ENCODE measurements around the gene ZBTB20.

Gene ZBTB20

GRCh38 chr3:114538211-114538610 lies 608.9 kb downstream of the ZBTB20 start:
- no peak for DNase-seq (ENCODE audit: low read depth in 2 of 2)

GRCh38 chr3:114528517-114528916 lies 618.6 kb downstream of the ZBTB20 start:
- DNase-seq (ENCODE audit: low read depth in 2 of 2): no peak

- DNase-seq (ENCODE audit: low read depth in 2 of 2): no peak
Measured at GRCh38 chr3:114527036-114527644, 619.9 kb downstream of the ZBTB20 start.

GRCh38 chr3:114525278-114525677 lies 621.8 kb downstream of the ZBTB20 start:
- DNase-seq (ENCODE audit: low read depth in 2 of 2): no peak

GRCh38 chr3:114519415-114519814 lies 627.7 kb downstream of the ZBTB20 start:
- DNase-seq (ENCODE audit: low read depth in 2 of 2): peak in 1 of 2 experiments; percentile 9

GRCh38 chr3:114518206-114518808 lies 628.8 kb downstream of the ZBTB20 start:
- DNase-seq (ENCODE audit: low read depth in 2 of 2): no peak

GRCh38 chr3:114510201-114510600 lies 636.9 kb downstream of the ZBTB20 start:
- no peak for DNase-seq (ENCODE audit: low read depth in 2 of 2)

GRCh38 chr3:114509756-114510155 lies 637.3 kb downstream of the ZBTB20 start:
- no peak for DNase-seq (ENCODE audit: low read depth in 2 of 2)

- no peak for DNase-seq (ENCODE audit: low read depth in 2 of 2)
Measured at GRCh38 chr3:114508976-114509375, 638.1 kb downstream of the ZBTB20 start.

GRCh38 chr3:114508208-114508607 lies 638.9 kb downstream of the ZBTB20 start:
- no peak for DNase-seq (ENCODE audit: low read depth in 2 of 2)

- peak in 1 of 2 experiments; percentile 22 for DNase-seq (ENCODE audit: low read depth in 2 of 2)
Measured at GRCh38 chr3:114506591-114507300, 640.3 kb downstream of the ZBTB20 start.

GRCh38 chr3:114504941-114505628 lies 642.0 kb downstream of the ZBTB20 start:
- no peak for DNase-seq (ENCODE audit: low read depth in 2 of 2)

GRCh38 chr3:114502204-114502603 lies 644.9 kb downstream of the ZBTB20 start:
- DNase-seq (ENCODE audit: low read depth in 2 of 2): no peak

- no peak for DNase-seq (ENCODE audit: low read depth in 2 of 2)
Measured at GRCh38 chr3:114499976-114500375, 647.1 kb downstream of the ZBTB20 start.

GRCh38 chr3:114498539-114499370 lies 648.3 kb downstream of the ZBTB20 start:
- peak; percentile 44 to 49 for DNase-seq (ENCODE audit: low read depth in 2 of 2)

- DNase-seq (ENCODE audit: low read depth in 2 of 2): no peak
Measured at GRCh38 chr3:114496874-114497273, 650.2 kb downstream of the ZBTB20 start.

GRCh38 chr3:114496466-114496865 lies 650.6 kb downstream of the ZBTB20 start:
- DNase-seq (ENCODE audit: low read depth in 2 of 2): no peak

GRCh38 chr3:114496021-114496434 lies 651.1 kb downstream of the ZBTB20 start:
- DNase-seq (ENCODE audit: low read depth in 2 of 2): no peak

- no peak for DNase-seq (ENCODE audit: low read depth in 2 of 2)
Measured at GRCh38 chr3:114494498-114494897, 652.6 kb downstream of the ZBTB20 start.

- no peak for DNase-seq (ENCODE audit: low read depth in 2 of 2)
Measured at GRCh38 chr3:114490829-114491228, 656.3 kb downstream of the ZBTB20 start.

- DNase-seq (ENCODE audit: low read depth in 2 of 2): no peak
Measured at GRCh38 chr3:114487502-114487901, 659.6 kb downstream of the ZBTB20 start.

- DNase-seq (ENCODE audit: low read depth in 2 of 2): no peak
Measured at GRCh38 chr3:114484919-114485318, 662.2 kb downstream of the ZBTB20 start.
